ENCODE results near the gene GPHN. TPM values are rescaled to one million over a fixed set of nuclear protein-coding genes. Genes with fewer than 3 reads are reported as not detected.

Gene GPHN
- total RNA-seq, 1 donor from 2014 or later, result 32.1 TPM

GRCh38 chr14:66900719-66901118 lies 392.8 kb downstream of the GPHN start:
- Mint-ChIP-seq H3K4me3 (no peak overlapping the region), H3K27me3 (ENCODE audit: low read depth) (no peaks in the 10 kb centered on the region), H3K27ac (no peak overlapping the region), H3K4me1 (no peaks in the 10 kb centered on the region), H3K36me3 (peaks cover 21% of the 10 kb centered on the region), H3K9me3 (peaks cover 45% of the 10 kb centered on the region)
- TF ChIP-seq CTCF (IDR thresholded peaks at IDR 0.05; ENCODE audit: unreplicated experiment), result no peak
- DNase-seq (ENCODE audit: low spot score in 2 of 2, unreplicated experiment in 2 of 2), result no peak

- Mint-ChIP-seq H3K4me1 (no peaks in the 10 kb centered on the region), H3K27me3 (ENCODE audit: low read depth) (no peaks in the 10 kb centered on the region), H3K4me3 (no peak overlapping the region), H3K36me3 (no peaks in the 10 kb centered on the region), H3K9me3 (peaks cover 9% of the 10 kb centered on the region), H3K27ac (no peak overlapping the region)
- no peak for TF ChIP-seq CTCF (IDR thresholded peaks at IDR 0.05; ENCODE audit: unreplicated experiment)
- DNase-seq (ENCODE audit: low spot score in 2 of 2, unreplicated experiment in 2 of 2), result no peak
Measured at GRCh38 chr14:66910311-66910840, 402.4 kb downstream of the GPHN start.

- Mint-ChIP-seq H3K9me3 (peaks cover 14% of the 10 kb centered on the region), H3K4me1 (no peaks in the 10 kb centered on the region), H3K36me3 (peaks cover 19% of the 10 kb centered on the region)
Measured at GRCh38 chr14:66916421-66916820, 408.5 kb downstream of the GPHN start.

GRCh38 chr14:66918527-66918926 lies 410.6 kb downstream of the GPHN start:
- no peak overlapping the region for H3K27ac Mint-ChIP-seq

More at GRCh38 chr14:66916421-66916820, 408.5 kb downstream of the GPHN start:
- Mint-ChIP-seq H3K27ac (no peak overlapping the region), H3K27me3 (ENCODE audit: low read depth) (no peaks in the 10 kb centered on the region), H3K4me3 (no peak overlapping the region)
- no peak for TF ChIP-seq CTCF (IDR thresholded peaks at IDR 0.05; ENCODE audit: unreplicated experiment)
- no peak for DNase-seq (ENCODE audit: low spot score in 2 of 2, unreplicated experiment in 2 of 2)

GRCh38 chr14:66920196-66920595 lies 412.2 kb downstream of the GPHN start:
- H3K4me3 Mint-ChIP-seq, result no peak overlapping the region
- no peaks in the 10 kb centered on the region for H3K27me3 Mint-ChIP-seq (ENCODE audit: low read depth)
- no peak for DNase-seq (ENCODE audit: low spot score in 2 of 2, unreplicated experiment in 2 of 2)
- no peak for TF ChIP-seq CTCF (IDR thresholded peaks at IDR 0.05; ENCODE audit: unreplicated experiment)
- H3K36me3 Mint-ChIP-seq, result peaks cover 38% of the 10 kb centered on the region
- no peaks in the 10 kb centered on the region for H3K4me1 Mint-ChIP-seq
- peaks cover 25% of the 10 kb centered on the region for H3K9me3 Mint-ChIP-seq
- no peak overlapping the region for H3K27ac Mint-ChIP-seq

More at GRCh38 chr14:66918527-66918926, 410.6 kb downstream of the GPHN start:
- TF ChIP-seq CTCF (IDR thresholded peaks at IDR 0.05; ENCODE audit: unreplicated experiment), result no peak
- Mint-ChIP-seq H3K9me3 (peaks cover 25% of the 10 kb centered on the region), H3K4me1 (no peaks in the 10 kb centered on the region), H3K4me3 (no peak overlapping the region), H3K27me3 (ENCODE audit: low read depth) (no peaks in the 10 kb centered on the region), H3K36me3 (peaks cover 34% of the 10 kb centered on the region)
- DNase-seq (ENCODE audit: low spot score in 2 of 2, unreplicated experiment in 2 of 2), result no peak

GRCh38 chr14:66923251-66923650 lies 415.3 kb downstream of the GPHN start:
- peaks cover 45% of the 10 kb centered on the region for H3K9me3 Mint-ChIP-seq
- DNase-seq (ENCODE audit: low spot score in 2 of 2, unreplicated experiment in 2 of 2), result no peak
- H3K36me3 Mint-ChIP-seq, result peaks cover 47% of the 10 kb centered on the region
- no peak overlapping the region for H3K27ac Mint-ChIP-seq
- H3K4me3 Mint-ChIP-seq, result no peak overlapping the region
- peak; percentile 62 for TF ChIP-seq CTCF (IDR thresholded peaks at IDR 0.05; ENCODE audit: unreplicated experiment)
- H3K4me1 Mint-ChIP-seq, result no peaks in the 10 kb centered on the region
- no peaks in the 10 kb centered on the region for H3K27me3 Mint-ChIP-seq (ENCODE audit: low read depth)

All from mesothelial cell of epicardium (in vitro differentiated cells).